GM12891 (cell line): ENCODE results near the gene P3H3.
"Not testable (repeated sequence)": the region's sequence is repeated elsewhere in the genome, so short reads cannot be mapped to it uniquely, and the experiment has no call there.

ENCODE experiments used
- DNase-seq: peaks from one replicate; pipeline ENCODE4 v3.0.0; 2011; ENCODE audit warnings: low spot score; ENCODE audit not compliant: insufficient read length
- FAIRE-seq: peaks from 2 replicates; lab custom pipeline; 2011; peaks lifted over from hg19 to GRCh38; lab: Jason Lieb, UNC
- PAX5 ChIP-seq: IDR thresholded peaks from 2 replicates; pipeline ENCODE4 v1.6.1; 2011; ENCODE audit warnings: low read length, moderate library complexity, mild to moderate bottlenecking; ENCODE audit not compliant: insufficient read depth, severe bottlenecking
- POLR2A ChIP-seq: IDR thresholded peaks from 2 replicates; pipeline ENCODE4 v1.6.1; 2011; ENCODE audit warnings: low read depth, low read length, control low read depth
- POLR2AphosphoS5 ChIP-seq: IDR thresholded peaks from 2 replicates; pipeline ENCODE4 v1.6.1; 2011; ENCODE audit warnings: low read depth, low read length, control low read depth
- POU2F2 ChIP-seq: IDR thresholded peaks from 2 replicates; pipeline ENCODE4 v1.6.1; 2011; ENCODE audit warnings: low read depth, mild to moderate bottlenecking, control low read depth, low read length, moderate library complexity
- SPI1 ChIP-seq: IDR thresholded peaks from 2 replicates; pipeline ENCODE4 v1.6.1; 2011; ENCODE audit warnings: low read depth, low read length, control low read depth
- TAF1 ChIP-seq: IDR thresholded peaks from 2 replicates; pipeline ENCODE4 v1.6.1; 2011; ENCODE audit warnings: low read depth, low read length, control low read depth

Gene P3H3

DNA sequence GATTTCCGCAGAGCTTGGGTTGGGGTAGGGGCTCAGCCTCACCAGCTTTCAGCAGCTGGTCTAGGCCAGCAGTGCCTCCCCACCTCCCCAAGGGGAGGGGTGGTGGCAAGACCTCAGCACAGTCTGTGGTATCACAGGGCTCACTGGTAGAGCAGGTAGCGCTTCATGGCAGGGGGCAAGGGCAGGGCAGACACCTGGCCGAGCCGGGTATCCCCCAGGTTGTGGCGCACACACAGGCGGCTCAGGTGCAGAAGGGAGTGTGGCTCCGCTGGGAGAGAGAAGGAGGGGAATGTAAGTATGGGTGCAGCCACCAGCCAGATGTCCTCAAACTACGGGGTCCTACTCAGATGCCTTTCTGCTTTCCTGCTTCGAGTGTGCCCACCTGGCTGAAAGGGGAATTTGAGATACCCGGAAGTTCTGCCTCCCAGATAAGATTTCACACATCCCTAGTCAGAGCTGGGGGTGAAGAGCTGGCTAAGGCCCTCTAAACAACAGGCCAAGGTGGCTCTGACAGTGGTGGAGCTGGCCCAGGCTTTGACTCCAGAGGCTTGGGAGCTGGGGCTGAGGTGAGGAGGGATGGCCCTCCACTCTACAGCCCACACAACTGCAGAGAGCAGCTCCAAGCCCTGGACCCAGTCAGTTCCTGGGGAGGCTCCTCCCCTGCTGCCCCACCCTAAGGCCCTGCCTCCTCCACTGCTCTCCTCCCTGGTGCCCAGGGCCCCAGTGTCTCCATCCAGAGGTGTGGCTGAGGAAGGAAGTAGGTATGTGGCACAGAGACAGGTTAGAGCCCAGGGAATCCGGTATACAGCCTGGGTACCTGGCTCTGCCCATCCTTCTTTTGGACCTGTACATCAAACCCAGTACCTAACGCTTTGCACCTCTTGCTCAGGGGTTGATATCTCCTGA is 43.1 kb downstream of the P3H3 start:
- FAIRE-seq (no peak), DNase-seq (no peak)
- TF ChIP-seq POLR2A (peak; percentile 63), SPI1 (no peak), POLR2AphosphoS5 (peak; percentile 80), POU2F2 (peak; percentile 77), TAF1 (no peak)

GRCh38 chr12:6872073-6873048 is 44.2 kb downstream of the P3H3 start:
- DNase-seq = peak; percentile 76
- FAIRE-seq = peak; percentile 93
- TF ChIP-seq PAX5 (no peak), POLR2A (0 out of 2 replicates have a peak, but pooled peaks have one; percentile 24)

DNA sequence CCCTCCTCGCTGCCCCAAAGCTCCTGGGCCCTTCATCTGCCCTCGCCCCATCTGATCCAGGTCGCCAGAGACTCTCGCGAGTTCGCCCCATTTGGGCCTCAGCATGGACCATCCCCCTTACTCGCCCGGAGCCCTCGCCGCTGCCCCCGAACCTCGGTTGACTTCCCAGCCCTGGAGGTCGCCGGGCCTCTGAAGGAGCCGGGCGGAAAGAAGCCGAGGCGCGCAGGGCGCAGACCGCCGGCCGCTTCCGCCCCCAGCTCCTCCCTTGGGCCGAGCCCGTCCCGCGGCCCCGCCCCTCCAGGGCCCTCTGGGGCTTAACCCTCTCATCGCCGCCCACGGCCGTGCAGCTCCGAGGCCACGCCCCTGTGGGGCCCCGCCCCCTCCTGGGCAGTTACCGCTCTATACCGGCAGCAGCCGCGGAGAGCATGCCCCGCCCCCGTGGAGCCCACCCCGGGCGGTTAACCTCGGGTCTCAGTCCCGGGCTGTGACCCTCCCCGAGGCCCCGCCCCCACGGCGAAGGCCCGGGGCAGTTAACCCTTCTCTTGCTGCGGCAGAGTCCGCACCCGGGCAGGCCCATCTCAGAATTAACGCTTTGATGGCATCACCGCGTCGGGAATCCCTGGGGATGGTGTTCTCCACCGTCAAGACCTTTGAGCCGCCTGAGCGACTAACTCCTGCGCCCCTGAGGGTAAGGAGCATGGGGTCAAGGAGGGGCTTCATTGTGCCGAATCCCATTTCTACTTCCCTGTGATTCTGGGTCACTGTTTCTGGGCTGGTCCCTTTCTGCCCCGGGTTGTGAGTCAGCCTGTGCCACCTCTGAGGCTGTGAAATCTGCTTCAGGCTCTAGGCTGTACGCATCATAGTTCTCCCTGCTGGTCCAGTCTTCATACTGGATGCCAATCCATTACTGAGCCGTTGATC is 45.1 kb downstream of the P3H3 start, which contains the start of gene SPSB2:
Gene SPSB2 (minus strand): TSS at position 210 of the 921 bp plus-strand sequence. CDS start 402 bp downstream, outside the sequence.
- DNase-seq = peak; percentile 96
- peak; percentile 54 for TF ChIP-seq TAF1
- TF ChIP-seq SPI1 = peak; percentile 35; the same call in 1 of the 2 replicates
- TF ChIP-seq PAX5 = no peak
- TF ChIP-seq POU2F2 = no peak
- TF ChIP-seq POLR2A = peak; percentile 17; the same call in 1 of the 2 replicates
- TF ChIP-seq POLR2AphosphoS5 = no peak; the same call in none of the 2 replicates
- FAIRE-seq = peak; percentile 90

- DNase-seq, FAIRE-seq: not testable (repeated sequence)
Measured at GRCh38 chr12:6874015-6874368, 45.8 kb downstream of the P3H3 start.

DNA sequence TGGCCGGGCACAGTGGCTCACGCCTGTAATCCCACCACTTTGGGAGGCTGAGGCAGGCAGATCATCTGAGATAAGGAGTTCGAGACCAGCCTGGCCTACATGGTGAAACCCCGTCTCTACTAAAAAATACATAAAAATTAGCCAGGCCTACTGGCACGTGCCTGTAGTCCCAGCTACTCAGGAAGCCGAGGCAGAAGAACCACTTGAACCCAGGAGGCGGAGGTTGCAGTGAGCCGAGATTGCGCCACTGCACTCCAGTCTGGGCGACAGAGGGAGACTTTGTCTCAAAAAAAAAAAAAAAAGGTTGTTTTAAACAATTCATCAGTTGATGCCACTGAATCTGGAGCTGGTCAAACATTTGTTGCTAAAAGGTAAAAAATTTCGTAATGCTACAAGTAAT is 51.6 kb downstream of the P3H3 start:
- not testable (repeated sequence) for DNase-seq, FAIRE-seq

DNA sequence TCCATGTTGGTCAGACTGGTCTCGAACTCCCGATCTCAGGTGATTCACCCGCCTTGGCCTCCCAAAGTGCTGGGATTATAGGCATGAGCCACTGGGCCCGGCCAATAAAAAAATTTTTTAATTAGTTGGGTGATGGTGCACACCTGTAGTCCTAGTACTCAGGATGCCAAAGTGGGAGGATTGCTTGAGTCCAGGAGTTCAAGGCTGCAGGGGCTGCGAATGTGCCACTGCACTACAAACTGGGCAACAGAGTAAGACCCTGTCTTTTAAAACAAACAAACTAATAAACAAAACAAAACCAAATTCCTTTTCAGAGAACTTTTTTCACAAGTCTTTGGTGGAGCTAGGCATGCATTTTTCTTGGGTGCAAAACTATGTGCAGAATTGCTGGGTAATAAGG is 55.0 kb downstream of the P3H3 start:
- TF ChIP-seq TAF1 (no peak), POU2F2 (no peak), PAX5 (no peak), POLR2A (no peak), SPI1 (no peak), POLR2AphosphoS5 (no peak)
- no peak for DNase-seq
- no peak for FAIRE-seq

GRCh38 chr12:6883683-6884082 is 55.5 kb downstream of the P3H3 start:
- no peak for FAIRE-seq
- no peak for TF ChIP-seq POLR2AphosphoS5
- TF ChIP-seq SPI1 = no peak
- TF ChIP-seq POU2F2 = no peak
- TF ChIP-seq PAX5 = no peak
- no peak for TF ChIP-seq POLR2A
- no peak for TF ChIP-seq TAF1
- DNase-seq = no peak

- DNase-seq = no peak
- no peak for FAIRE-seq
- TF ChIP-seq TAF1 (no peak), SPI1 (no peak)
Measured at GRCh38 chr12:6884539-6884938, 56.3 kb downstream of the P3H3 start.

DNA sequence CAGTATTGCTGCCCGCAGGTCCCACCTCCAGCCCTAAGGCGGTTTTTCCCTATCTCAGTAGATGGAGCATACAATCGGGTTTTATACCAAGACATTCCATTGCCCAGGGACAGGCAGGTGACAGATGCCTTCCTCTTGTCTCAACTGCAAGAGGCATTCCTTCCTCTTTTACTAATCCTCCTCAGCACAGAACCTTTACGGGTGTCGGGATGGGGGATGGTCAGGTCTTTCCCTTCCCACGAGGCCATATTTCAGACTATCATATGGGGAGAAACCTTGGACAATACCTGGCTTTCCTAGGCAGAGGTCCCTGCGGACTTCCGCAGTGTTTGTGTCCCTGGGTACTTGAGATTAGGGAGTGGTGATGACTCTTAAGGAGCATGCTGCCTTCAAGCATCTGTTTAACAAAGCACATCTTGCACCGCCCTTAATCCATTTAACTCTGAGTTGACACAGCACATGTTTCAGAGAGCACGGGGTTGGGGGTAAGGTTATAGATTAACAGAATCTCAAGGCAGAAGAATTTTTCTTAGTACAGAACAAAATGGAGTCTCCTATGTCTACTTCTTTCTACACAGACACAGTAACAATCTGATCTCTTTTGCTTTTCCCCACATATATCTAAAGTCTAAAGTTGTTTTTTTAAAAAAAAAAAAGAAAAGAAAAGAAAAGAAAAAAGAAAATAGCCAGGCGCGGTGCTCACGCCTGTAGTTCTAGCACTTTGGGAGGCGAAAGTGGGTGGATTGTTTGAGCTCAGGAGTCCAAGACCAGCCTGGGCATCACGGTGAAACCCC is 58.2 kb downstream of the P3H3 start:
- not testable (repeated sequence) for DNase-seq, FAIRE-seq
